22Rv1 (cell line): ENCODE results near the gene RNLS.

ENCODE experiments used
- H3K27ac ChIP-seq: fragments of 450-650 bp; 2 replicates; pipeline ENCODE4 v1.5.1; 2017
- CTCF ChIP-seq: fragments of 450-650 bp; IDR thresholded peaks from 2 replicates; pipeline ENCODE4 v1.5.1; 2017; ENCODE audit warnings: mild to moderate bottlenecking
- ZFX ChIP-seq: fragments of 450-650 bp; IDR thresholded peaks from 2 replicates; pipeline ENCODE4 v1.6.1; 2017; ENCODE audit warnings: antibody characterized with exemption, borderline replicate concordance

Gene RNLS

GRCh38 chr10:88553116-88553752, 29.9 kb downstream of the RNLS start:
- TF ChIP-seq ZFX: no peak
- peak; percentile 84 for TF ChIP-seq CTCF

GRCh38 chr10:88551246-88551645, 31.9 kb downstream of the RNLS start:
- TF ChIP-seq CTCF (no peak), ZFX (no peak)
- no peak overlapping the region for H3K27ac ChIP-seq

More at GRCh38 chr10:88553116-88553752, 29.9 kb downstream of the RNLS start:
- H3K27ac ChIP-seq: no peak overlapping the region

- no peak overlapping the region for H3K27ac ChIP-seq
- TF ChIP-seq CTCF: no peak
- TF ChIP-seq ZFX: no peak
Observed at GRCh38 chr10:88546497-88546896, 36.6 kb downstream of the RNLS start.

GRCh38 chr10:88545359-88545758, 37.8 kb downstream of the RNLS start:
- no peak overlapping the region for H3K27ac ChIP-seq
- TF ChIP-seq ZFX: no peak
- TF ChIP-seq CTCF: no peak

GRCh38 chr10:88544140-88544870, 38.8 kb downstream of the RNLS start:
- H3K27ac ChIP-seq: no peak overlapping the region
- TF ChIP-seq ZFX: no peak
- TF ChIP-seq CTCF: no peak

- H3K27ac ChIP-seq: no peak overlapping the region
- TF ChIP-seq ZFX: no peak
- TF ChIP-seq CTCF: no peak
Observed at GRCh38 chr10:88542522-88542921, 40.6 kb downstream of the RNLS start.

- no peak for TF ChIP-seq ZFX
- H3K27ac ChIP-seq: no peak overlapping the region
Observed at GRCh38 chr10:88541116-88541626, 41.9 kb downstream of the RNLS start.
